Activated CD4-positive, alpha-beta T cell treated with anti-CD3 and anti-CD28 coated beads, Interleukin-2, amount 10 ng/mL, durations not matched to agents 7 days and 5 days (primary cell): ENCODE measurements around the gene UCK2. TPM values are rescaled to one million over a fixed set of nuclear protein-coding genes. Genes with fewer than 3 reads are reported as not detected.

ENCODE experiments used
- CTCF ChIA-PET: fragments of 350-600 bp; sonication (Branson Sonifier 250); formaldehyde crosslinking; loops from one replicate; lab custom pipeline; 2021; ENCODE audit warnings: antibody characterized with exemption; lab: Charles Lee
- POLR2A ChIA-PET: fragments of 350-600 bp; sonication (Branson Sonifier 250); formaldehyde crosslinking; loops from one replicate; lab custom pipeline; 2021; ENCODE audit warnings: antibody characterized with exemption; lab: Charles Lee
- DNase-seq: peaks from one replicate; pipeline ENCODE4 v3.0.0-alpha.2; 2020
- H3K27ac Mint-ChIP-seq: one replicate; pipeline ENCODE4 v1.8.0; 2021; ENCODE audit warnings: mild to moderate bottlenecking, moderate library complexity, mixed read lengths
- H3K27me3 Mint-ChIP-seq: one replicate; pipeline ENCODE4 v1.8.0; 2021; ENCODE audit warnings: mixed read lengths
- H3K36me3 Mint-ChIP-seq: one replicate; pipeline ENCODE4 v1.8.0; 2021; ENCODE audit warnings: low read depth, mixed read lengths
- H3K4me1 Mint-ChIP-seq: one replicate; pipeline ENCODE4 v1.8.0; 2021; ENCODE audit warnings: mixed read lengths
- H3K4me3 Mint-ChIP-seq: one replicate; pipeline ENCODE4 v1.8.0; 2021; ENCODE audit warnings: mild to moderate bottlenecking, moderate library complexity, mixed read lengths
- H3K9me3 Mint-ChIP-seq: one replicate; pipeline ENCODE4 v1.8.0; 2021; ENCODE audit warnings: mixed read lengths
- total RNA-seq, 2 experiments: library from RNA; stranded (reverse); gene quantifications; one replicate each; pipeline ENCODE4 v1.2.3, GENCODE V29; 2021

Gene UCK2
- total RNA-seq, 2 experiments from 2014 or later, result 22.4 to 23.7 TPM

DNA sequence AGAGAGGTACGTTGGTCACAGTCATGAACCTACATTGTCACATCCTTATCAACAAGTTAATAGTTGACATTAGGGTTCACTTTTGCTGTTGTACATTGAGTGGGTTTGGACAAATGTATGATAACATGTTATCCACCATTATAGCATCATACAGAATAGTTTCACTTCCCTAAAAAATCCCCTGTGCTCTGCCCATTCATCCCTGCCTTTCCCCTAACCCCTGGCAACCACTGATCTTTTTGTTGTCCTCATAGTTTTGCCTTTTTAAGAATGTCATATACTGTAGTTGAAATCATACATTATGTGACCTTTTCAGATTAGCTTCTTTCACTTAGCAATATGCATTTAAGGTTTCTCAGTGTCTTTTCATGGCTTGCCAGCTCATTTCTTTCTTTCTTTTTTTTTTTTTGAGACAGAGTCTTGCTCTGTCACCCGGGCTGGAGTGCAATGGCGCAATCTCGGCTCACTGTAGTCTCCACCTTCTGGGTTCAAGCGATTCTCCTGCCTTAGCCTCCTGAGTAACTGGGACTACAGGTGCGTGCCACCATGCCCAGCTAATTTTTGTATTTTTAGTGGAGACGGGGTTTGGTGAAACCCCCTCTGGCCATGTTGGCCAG lies 50.6 kb downstream of the UCK2 start:
- H3K4me3 Mint-ChIP-seq, result no peak overlapping the region
- H3K4me1 Mint-ChIP-seq, result peaks cover 35% of the 10 kb centered on the region
- no peak for DNase-seq

DNA sequence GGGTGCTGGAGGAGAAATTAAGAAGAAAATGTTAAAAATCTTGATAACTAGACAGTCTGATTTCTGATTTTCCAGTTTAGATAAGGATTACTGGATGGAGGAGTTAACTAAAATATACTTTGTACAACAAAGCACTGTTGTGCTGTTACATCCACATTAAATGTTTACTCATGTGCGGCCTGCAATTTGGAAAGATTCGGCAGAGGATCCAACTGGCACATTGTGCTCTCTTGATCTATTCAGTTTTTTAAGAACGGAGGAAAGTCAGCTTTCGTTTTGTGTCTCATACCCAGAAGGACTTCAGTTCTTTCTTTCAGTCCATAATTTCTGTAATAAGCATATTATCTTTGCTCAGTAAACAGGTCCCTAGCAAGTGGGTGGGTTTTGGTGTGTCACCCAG lies 52.5 kb downstream of the UCK2 start:
- H3K36me3 Mint-ChIP-seq, result peaks cover 15% of the 10 kb centered on the region
- no peak overlapping the region for H3K4me3 Mint-ChIP-seq
- peaks cover 26% of the 10 kb centered on the region for H3K4me1 Mint-ChIP-seq
- POLR2A ChIA-PET, result no interaction called here
- CTCF ChIA-PET, result no interaction called here
- no peak overlapping the region for H3K27ac Mint-ChIP-seq
- peaks cover 10% of the 10 kb centered on the region for H3K9me3 Mint-ChIP-seq
- no peaks in the 10 kb centered on the region for H3K27me3 Mint-ChIP-seq
- no peak for DNase-seq

More for the DNA sequence above, 50.6 kb downstream of the UCK2 start:
- Mint-ChIP-seq H3K27ac (no peak overlapping the region), H3K36me3 (peaks cover 13% of the 10 kb centered on the region), H3K27me3 (no peaks in the 10 kb centered on the region), H3K9me3 (peaks cover 10% of the 10 kb centered on the region)
- ChIA-PET CTCF (no interaction called here), POLR2A (no interaction called here)

DNA sequence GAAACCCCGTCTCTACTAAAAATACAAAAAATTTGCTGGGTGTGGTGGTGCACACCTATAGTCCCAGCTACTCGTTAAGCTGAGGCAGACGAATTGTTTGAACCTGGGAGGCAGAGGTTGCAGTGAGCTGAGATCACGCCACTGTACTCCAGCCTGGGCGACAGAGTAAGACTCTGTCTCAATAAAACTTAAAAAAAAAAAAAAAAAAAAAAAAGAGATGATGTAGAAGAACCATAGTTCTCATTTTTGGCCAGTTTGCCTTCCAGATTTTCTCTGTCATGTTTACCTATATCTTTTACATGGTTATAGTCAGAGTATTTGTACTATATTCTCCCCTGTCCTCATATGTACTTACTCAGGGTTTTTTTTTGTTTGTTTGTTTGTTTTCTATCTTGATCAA lies 53.6 kb downstream of the UCK2 start:
- Mint-ChIP-seq H3K4me1 (peaks cover 18% of the 10 kb centered on the region), H3K9me3 (peaks cover 10% of the 10 kb centered on the region), H3K27ac (no peak overlapping the region), H3K36me3 (peaks cover 15% of the 10 kb centered on the region), H3K4me3 (no peak overlapping the region), H3K27me3 (no peaks in the 10 kb centered on the region)
- ChIA-PET CTCF (no interaction called here), POLR2A (no interaction called here)
- no peak for DNase-seq

DNA sequence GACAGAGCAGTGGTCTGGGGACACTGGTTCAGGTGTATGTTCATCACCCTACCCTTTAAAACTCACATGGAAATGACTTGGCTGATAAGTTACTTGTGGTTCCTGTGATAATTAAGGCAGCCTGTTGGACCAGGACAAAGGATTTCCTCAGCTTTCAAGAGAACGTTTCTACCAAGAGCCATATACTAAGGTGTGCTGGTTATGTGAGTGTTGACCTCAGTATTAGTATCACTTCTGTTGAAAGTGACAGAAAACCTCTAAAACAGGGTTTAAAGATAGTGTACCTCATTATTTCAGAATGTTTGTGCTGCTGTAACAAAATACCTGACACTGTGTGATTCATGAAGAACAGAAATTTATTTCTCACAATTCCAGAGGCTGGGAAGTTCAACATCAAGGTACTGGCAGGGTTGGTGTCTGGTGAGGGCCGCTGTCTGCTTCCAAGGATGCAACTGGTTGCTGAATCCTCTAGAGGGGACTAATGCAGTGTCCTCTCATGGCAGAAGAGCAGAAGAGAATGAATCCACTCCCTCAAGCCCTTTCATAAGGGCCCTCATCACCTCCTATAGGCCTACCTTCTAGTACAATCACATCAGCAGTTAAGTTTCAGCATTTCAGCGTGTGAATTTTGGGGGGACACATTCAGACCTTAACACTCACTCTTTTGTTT lies 54.9 kb downstream of the UCK2 start:
- ChIA-PET CTCF (interaction anchor here (0.6 to 0.7 kb wide), 3 partner anchors 23 to 223 kb away, joined by 3 read pairs; no protein-coding TSS in a partner anchor), POLR2A (no interaction called here)
- no peak overlapping the region for H3K4me3 Mint-ChIP-seq
- H3K36me3 Mint-ChIP-seq, result peaks cover 12% of the 10 kb centered on the region
- H3K4me1 Mint-ChIP-seq, result peaks cover 20% of the 10 kb centered on the region
- DNase-seq, result no peak
- H3K27me3 Mint-ChIP-seq, result no peaks in the 10 kb centered on the region
- no peak overlapping the region for H3K27ac Mint-ChIP-seq
- H3K9me3 Mint-ChIP-seq, result peaks cover 7% of the 10 kb centered on the region

DNA sequence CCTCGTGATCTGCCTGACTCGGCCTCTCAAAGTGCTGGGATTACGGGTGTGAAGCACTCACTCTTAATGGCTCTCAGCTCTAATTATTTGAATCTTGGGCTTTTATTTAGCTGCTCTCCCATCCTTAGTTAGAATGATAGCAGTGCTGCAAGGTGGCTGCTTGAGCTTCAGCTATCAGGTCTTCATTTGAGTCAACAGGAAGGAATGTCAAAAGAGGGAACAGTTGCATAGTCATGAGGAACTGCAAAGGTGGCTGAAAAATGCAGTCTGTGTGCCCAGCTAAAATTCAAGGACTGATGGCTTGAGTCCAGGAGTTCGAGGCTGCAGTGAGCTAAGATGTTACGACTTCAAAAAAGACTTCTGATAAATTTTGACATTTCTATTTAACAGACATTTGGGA lies 55.6 kb downstream of the UCK2 start:
- Mint-ChIP-seq H3K27ac (no peak overlapping the region), H3K27me3 (no peaks in the 10 kb centered on the region), H3K4me3 (no peak overlapping the region), H3K4me1 (peaks cover 20% of the 10 kb centered on the region), H3K36me3 (peaks cover 4% of the 10 kb centered on the region), H3K9me3 (peaks cover 2% of the 10 kb centered on the region)
- ChIA-PET POLR2A (interaction anchor here (0.6 kb wide), 1 partner anchor 265 kb away, joined by 4 read pairs; no protein-coding TSS in a partner anchor), CTCF (interaction anchor here (1.0 to 1.5 kb wide), 4 partner anchors 8 to 35 kb away, joined by 3 read pairs; no protein-coding TSS in a partner anchor)
- no peak for DNase-seq

DNA sequence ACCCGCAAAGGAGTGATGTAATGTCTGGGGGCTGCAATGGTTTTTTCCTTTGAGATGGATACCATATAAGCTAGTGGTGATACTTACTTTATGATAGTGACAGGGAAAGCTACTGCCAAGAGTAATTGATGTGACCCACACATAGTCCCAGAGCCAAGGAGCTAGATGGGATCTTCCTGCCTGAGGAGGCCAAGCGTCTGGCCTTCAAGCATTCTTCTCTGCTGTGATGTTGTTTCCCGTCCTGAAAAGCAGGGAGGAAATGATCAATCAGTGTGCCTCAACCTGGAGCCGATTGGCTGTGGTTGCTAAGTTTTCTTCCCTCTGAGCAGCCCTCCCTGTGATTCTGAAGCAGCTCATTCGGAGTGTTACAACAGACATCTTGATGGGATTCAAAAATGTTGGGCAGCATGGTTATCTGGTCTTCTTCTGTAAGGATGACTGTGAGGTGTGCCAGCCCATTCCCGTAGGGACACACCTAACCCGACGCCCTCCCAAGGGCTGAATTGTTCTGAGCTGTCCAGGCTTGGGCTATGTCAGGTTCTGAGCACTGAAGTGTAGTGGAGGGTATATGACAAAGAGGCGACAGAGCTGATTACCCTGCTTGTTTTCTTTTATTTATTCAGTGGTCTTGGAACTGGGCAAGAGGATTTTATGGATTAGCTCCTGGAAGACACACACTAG lies 56.7 kb downstream of the UCK2 start:
- no peak overlapping the region for H3K4me3 Mint-ChIP-seq
- no peak overlapping the region for H3K27ac Mint-ChIP-seq
- H3K27me3 Mint-ChIP-seq, result no peaks in the 10 kb centered on the region
- ChIA-PET POLR2A (no interaction called here), CTCF (interaction anchor here (0.8 to 1.5 kb wide), 7 partner anchors 9 to 45 kb away, joined by 3 to 4 read pairs (median 3); no protein-coding TSS in a partner anchor)
- DNase-seq, result no peak
- H3K9me3 Mint-ChIP-seq, result no peaks in the 10 kb centered on the region
- H3K36me3 Mint-ChIP-seq, result peaks cover 2% of the 10 kb centered on the region
- peaks cover 18% of the 10 kb centered on the region for H3K4me1 Mint-ChIP-seq

DNA sequence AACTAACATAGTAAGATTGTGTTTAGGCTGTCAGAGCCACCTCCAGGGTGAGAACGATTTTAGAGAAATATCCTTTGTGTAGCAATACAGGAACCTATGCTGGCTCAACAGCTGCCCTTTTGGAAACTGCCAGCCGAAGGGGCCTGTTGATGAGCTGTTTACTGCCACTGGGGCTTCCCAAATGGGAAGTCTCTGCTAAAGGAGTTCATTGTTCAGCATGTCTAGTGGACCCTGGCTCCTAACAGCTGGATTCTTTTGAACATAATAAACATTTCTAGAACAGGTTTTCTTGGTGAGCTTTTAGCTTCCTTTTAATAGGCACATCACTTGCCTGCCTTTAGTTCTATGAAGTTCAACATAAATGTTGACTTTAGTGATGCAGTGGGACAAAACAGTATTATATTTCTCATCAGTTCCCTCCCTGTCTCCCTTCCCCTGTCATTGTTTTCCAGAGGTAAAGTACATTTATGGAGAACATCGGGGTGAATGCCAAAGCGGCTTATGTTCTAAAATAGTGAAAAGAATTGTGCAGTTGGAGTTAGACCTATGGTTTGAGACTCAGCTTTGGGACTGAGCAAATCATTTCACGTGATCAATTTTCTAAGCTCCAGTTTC lies 57.4 kb downstream of the UCK2 start:
- H3K27me3 Mint-ChIP-seq, result no peaks in the 10 kb centered on the region
- peaks cover 14% of the 10 kb centered on the region for H3K4me1 Mint-ChIP-seq
- no peak overlapping the region for H3K27ac Mint-ChIP-seq
- no peak for DNase-seq
- CTCF ChIA-PET, result interaction anchor here (0.8 to 1.3 kb wide), 3 partner anchors 12 to 46 kb away, joined by 3 to 4 read pairs (median 3); no protein-coding TSS in a partner anchor
- POLR2A ChIA-PET, result interaction anchor here (0.6 kb wide), 1 partner anchor 185 kb away, joined by 4 read pairs; no protein-coding TSS in a partner anchor
- H3K4me3 Mint-ChIP-seq, result no peak overlapping the region
- H3K36me3 Mint-ChIP-seq, result peaks cover 2% of the 10 kb centered on the region
- H3K9me3 Mint-ChIP-seq, result no peaks in the 10 kb centered on the region

DNA sequence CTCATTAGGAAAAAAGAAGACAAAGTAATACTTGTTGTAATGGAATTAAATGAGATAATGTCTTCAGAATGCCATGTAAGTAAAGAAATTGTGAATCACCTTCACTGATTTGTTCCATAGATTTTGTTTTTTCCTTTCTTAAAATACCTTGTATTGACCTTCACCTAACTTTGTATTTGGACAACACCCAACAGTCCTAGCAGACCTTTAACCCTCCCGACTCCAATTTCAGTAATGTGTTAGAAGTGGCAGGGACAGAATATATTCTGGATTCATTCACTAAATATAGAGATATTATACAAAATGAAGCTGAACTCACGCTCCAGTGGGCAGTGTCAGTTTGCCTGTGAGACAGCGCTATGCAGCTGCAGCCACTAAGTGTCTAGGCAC lies 57.9 kb downstream of the UCK2 start:
- POLR2A ChIA-PET, result interaction anchor here (0.6 kb wide), 1 partner anchor 186 kb away, joined by 4 read pairs; no protein-coding TSS in a partner anchor

DNA sequence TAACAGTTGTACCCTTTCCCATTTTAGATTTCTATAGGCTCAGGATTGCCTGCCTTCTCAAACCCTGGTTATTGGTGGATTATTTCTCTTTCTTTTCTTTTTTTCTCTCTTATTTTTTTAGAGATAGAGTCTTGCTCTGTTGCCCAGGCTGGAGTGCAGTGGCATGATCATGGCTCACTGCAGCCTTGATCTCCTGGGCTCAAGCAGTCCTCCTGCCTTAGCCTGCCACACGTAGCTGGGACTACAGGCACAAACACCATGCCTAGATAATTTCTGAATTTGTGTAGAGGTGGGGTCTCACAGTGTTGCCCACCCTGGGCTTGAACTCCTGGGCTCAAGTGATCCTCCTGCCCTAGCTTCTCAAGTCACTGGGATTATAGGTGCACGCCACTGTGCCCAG lies 58.8 kb downstream of the UCK2 start:
- H3K9me3 Mint-ChIP-seq, result no peaks in the 10 kb centered on the region
- CTCF ChIA-PET, result no interaction called here

More for the DNA sequence above, 57.9 kb downstream of the UCK2 start:
- H3K9me3 Mint-ChIP-seq, result no peaks in the 10 kb centered on the region
- CTCF ChIA-PET, result interaction anchor here (1.3 kb wide), 1 partner anchor 14 kb away, joined by 4 read pairs; no protein-coding TSS in a partner anchor
- no peak for DNase-seq
- no peak overlapping the region for H3K4me3 Mint-ChIP-seq
- H3K27ac Mint-ChIP-seq, result no peak overlapping the region
- peaks cover 10% of the 10 kb centered on the region for H3K4me1 Mint-ChIP-seq
- peaks cover 2% of the 10 kb centered on the region for H3K36me3 Mint-ChIP-seq
- no peaks in the 10 kb centered on the region for H3K27me3 Mint-ChIP-seq

DNA sequence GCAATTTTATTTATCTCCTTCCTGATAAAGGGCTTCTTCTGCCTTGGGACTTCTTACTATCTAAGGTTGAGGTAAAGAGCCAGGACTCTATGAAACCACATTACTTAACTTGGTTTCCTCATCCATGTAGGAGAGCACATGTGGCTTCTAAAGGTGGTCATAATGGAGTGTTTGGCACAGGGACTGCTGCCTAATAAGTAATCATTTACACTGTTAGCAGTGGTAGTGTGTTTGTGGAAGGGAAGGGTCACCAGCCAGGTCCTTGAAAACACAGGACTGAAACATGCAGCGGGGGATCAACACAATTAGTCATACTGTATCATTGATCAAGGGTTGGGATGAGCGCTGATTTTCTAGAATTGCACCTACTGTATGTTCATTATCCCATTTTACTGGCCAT lies 59.6 kb downstream of the UCK2 start:
- no peaks in the 10 kb centered on the region for H3K9me3 Mint-ChIP-seq
- H3K36me3 Mint-ChIP-seq, result peaks cover 2% of the 10 kb centered on the region
- no peak overlapping the region for H3K27ac Mint-ChIP-seq
- ChIA-PET CTCF (no interaction called here), POLR2A (no interaction called here)
- no peak overlapping the region for H3K4me3 Mint-ChIP-seq
- no peaks in the 10 kb centered on the region for H3K27me3 Mint-ChIP-seq
- H3K4me1 Mint-ChIP-seq, result peaks cover 10% of the 10 kb centered on the region
- no peak for DNase-seq

More for the DNA sequence above, 58.8 kb downstream of the UCK2 start:
- peaks cover 2% of the 10 kb centered on the region for H3K36me3 Mint-ChIP-seq
- peaks cover 10% of the 10 kb centered on the region for H3K4me1 Mint-ChIP-seq
- H3K27ac Mint-ChIP-seq, result no peak overlapping the region
- POLR2A ChIA-PET, result no interaction called here
- DNase-seq, result no peak
- no peaks in the 10 kb centered on the region for H3K27me3 Mint-ChIP-seq
- no peak overlapping the region for H3K4me3 Mint-ChIP-seq

DNA sequence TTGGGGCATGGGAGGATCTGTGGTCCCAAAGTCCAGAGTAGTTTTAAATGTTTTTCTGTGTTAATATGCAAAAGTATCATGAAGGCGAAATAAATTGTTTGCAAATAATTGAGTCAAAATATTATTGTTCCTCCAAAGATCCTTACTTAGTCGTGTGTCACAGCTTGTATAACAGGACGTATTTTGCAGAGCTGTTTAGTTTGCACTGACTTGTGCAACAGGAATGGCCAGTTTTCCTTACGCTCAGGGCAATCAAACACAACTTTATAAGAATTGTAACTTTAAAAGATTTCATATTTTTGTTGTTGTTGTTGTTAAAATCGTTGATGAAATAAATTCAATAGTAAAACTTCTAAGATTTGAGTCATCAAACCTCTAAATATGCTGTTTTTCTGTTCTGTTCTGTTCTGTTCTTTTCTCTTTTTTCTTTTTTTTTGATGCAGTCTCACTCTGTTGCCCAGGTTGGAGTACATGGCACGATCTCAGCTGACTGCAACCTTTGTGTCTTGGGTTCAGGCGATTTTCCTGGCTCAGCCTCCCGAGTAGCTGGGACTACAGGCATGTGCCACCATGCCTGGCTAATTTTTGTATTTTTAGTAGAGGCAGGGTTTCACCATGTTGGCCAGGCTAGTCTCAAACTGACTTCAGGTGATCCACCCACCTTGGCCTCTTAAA lies 60.6 kb downstream of the UCK2 start:
- POLR2A ChIA-PET, result no interaction called here
- Mint-ChIP-seq H3K4me1 (peaks cover 5% of the 10 kb centered on the region), H3K9me3 (no peaks in the 10 kb centered on the region), H3K27me3 (no peaks in the 10 kb centered on the region), H3K27ac (no peak overlapping the region), H3K36me3 (peaks cover 2% of the 10 kb centered on the region), H3K4me3 (no peak overlapping the region)
- CTCF ChIA-PET, result interaction anchor here (0.6 to 0.7 kb wide), 2 partner anchors 16 to 283 kb away, joined by 3 to 5 read pairs; no protein-coding TSS in a partner anchor
- no peak for DNase-seq

DNA sequence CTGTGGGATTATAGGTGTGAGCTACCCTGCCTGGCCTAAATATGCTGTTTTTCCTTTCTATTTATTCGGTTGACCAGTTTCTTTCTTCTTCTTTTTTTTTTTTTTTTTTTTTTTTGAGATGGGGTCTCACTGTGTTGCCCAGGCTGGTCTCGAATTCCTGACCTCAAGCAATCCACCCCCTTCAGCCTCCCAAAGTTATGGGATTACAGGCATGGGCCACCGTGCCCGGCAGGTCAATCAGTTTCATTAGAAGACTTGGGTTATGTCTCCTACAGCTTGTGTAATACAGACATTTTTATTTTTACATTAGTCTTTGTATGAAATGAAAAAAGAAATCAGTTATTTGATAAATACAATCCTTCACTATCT lies 61.1 kb downstream of the UCK2 start:
- H3K36me3 Mint-ChIP-seq, result peaks cover under 1% of the 10 kb centered on the region
- peaks cover 3% of the 10 kb centered on the region for H3K4me1 Mint-ChIP-seq
- H3K9me3 Mint-ChIP-seq, result no peaks in the 10 kb centered on the region
- DNase-seq, result no peak
- H3K27me3 Mint-ChIP-seq, result no peaks in the 10 kb centered on the region
- ChIA-PET CTCF (interaction anchor here (0.6 to 0.7 kb wide), 2 partner anchors 16 to 284 kb away, joined by 3 to 5 read pairs; no protein-coding TSS in a partner anchor), POLR2A (no interaction called here)
- H3K4me3 Mint-ChIP-seq, result no peak overlapping the region
- no peak overlapping the region for H3K27ac Mint-ChIP-seq
